WERI-Rb-1 (cell line): ENCODE measurements around the gene CTNS.

Experiments
- DNase-seq: peaks from one replicate; pipeline ENCODE4 v3.0.0-alpha.2; 2020
- H3K27ac ChIP-seq: fragments of 250-450 bp; sonication (Bioruptor Pico); 2 replicates; pipeline ENCODE4 v1.5.1; 2020; ENCODE audit warnings: mild to moderate bottlenecking, moderate library complexity
- H3K27me3 ChIP-seq: fragments of 250-450 bp; sonication (Bioruptor Pico); 2 replicates; pipeline ENCODE4 v1.5.1; 2021; ENCODE audit warnings: mild to moderate bottlenecking, low read depth, moderate library complexity; ENCODE audit not compliant: insufficient read depth, severe bottlenecking
- H3K36me3 ChIP-seq: fragments of 250-450 bp; sonication (Bioruptor Pico); 2 replicates; pipeline ENCODE4 v1.5.1; 2020; ENCODE audit warnings: mild to moderate bottlenecking, moderate library complexity
- H3K4me3 ChIP-seq: 2 replicates; pipeline ENCODE4 v1.5.1; 2011; ENCODE audit warnings: low read depth, mild to moderate bottlenecking, control low read depth, low read length
- H3K9me3 ChIP-seq: fragments of 250-450 bp; sonication (Bioruptor Pico); 2 replicates; pipeline ENCODE4 v1.5.1; 2021; ENCODE audit warnings: mild to moderate bottlenecking, moderate library complexity; ENCODE audit not compliant: severe bottlenecking
- CTCF ChIP-seq: IDR thresholded peaks from 2 replicates; pipeline ENCODE4 v1.5.1; 2011; ENCODE audit warnings: low read depth, mild to moderate bottlenecking, control low read depth, inconsistent platforms, low read length

The CTNS gene

GRCh38 chr17:3610523-3610922, 26.0 kb upstream of the CTNS start:
- no peaks in the 10 kb centered on the region for H3K9me3 ChIP-seq
- H3K36me3 ChIP-seq, result peaks cover 66% of the 10 kb centered on the region
- no peak overlapping the region for H3K27ac ChIP-seq
- TF ChIP-seq CTCF, result no peak
- H3K27me3 ChIP-seq, result no peaks in the 10 kb centered on the region
- DNase-seq, result no peak
- H3K4me3 ChIP-seq, result no peak overlapping the region

GRCh38 chr17:3613124-3613523, 23.4 kb upstream of the CTNS start:
- Histone ChIP-seq H3K36me3 (peaks cover 74% of the 10 kb centered on the region), H3K4me3 (no peak overlapping the region), H3K9me3 (no peaks in the 10 kb centered on the region), H3K27me3 (no peaks in the 10 kb centered on the region), H3K27ac (no peak overlapping the region)
- no peak for TF ChIP-seq CTCF
- no peak for DNase-seq

GRCh38 chr17:3615160-3615870, 21.2 kb upstream of the CTNS start:
- no peak for TF ChIP-seq CTCF

GRCh38 chr17:3621146-3621720, 15.3 kb upstream of the CTNS start:
- no peak for DNase-seq
- Histone ChIP-seq H3K27me3 (no peaks in the 10 kb centered on the region), H3K4me3 (no peak overlapping the region), H3K27ac (no peak overlapping the region), H3K36me3 (peaks cover 76% of the 10 kb centered on the region), H3K9me3 (no peaks in the 10 kb centered on the region)
- no peak for TF ChIP-seq CTCF

More at GRCh38 chr17:3615160-3615870, 21.2 kb upstream of the CTNS start:
- no peaks in the 10 kb centered on the region for H3K27me3 ChIP-seq
- H3K9me3 ChIP-seq, result no peaks in the 10 kb centered on the region
- no peak overlapping the region for H3K27ac ChIP-seq
- peaks cover 69% of the 10 kb centered on the region for H3K36me3 ChIP-seq
- DNase-seq, result no peak
- no peak overlapping the region for H3K4me3 ChIP-seq

- H3K27ac ChIP-seq, result no peak overlapping the region
- no peak overlapping the region for H3K4me3 ChIP-seq
- H3K36me3 ChIP-seq, result peaks cover 71% of the 10 kb centered on the region
- no peaks in the 10 kb centered on the region for H3K9me3 ChIP-seq
- no peak for DNase-seq
- no peaks in the 10 kb centered on the region for H3K27me3 ChIP-seq
- no peak for TF ChIP-seq CTCF
These were observed 13.5 kb upstream of the CTNS start for GRCh38 chr17:3622977-3623594.
